GM19463 (cell line): ENCODE data around the gene CEP19.

Experiments used
- ATAC-seq: cut with Tn5 transposase; IDR thresholded peaks from one replicate; pipeline ENCODE4 v1.9.1; 2021; ENCODE audit warnings: mild to moderate bottlenecking, moderate library complexity; ENCODE audit not compliant: unreplicated experiment

Gene CEP19

GRCh38 chr3:196667056-196667825 lies 44.8 kb downstream of the CEP19 start:
- ATAC-seq: no peak

- ATAC-seq: no peak
Observed at GRCh38 chr3:196666001-196666867, 45.8 kb downstream of the CEP19 start.

GRCh38 chr3:196662711-196663571 lies 49.1 kb downstream of the CEP19 start:
- ATAC-seq: no peak

GRCh38 chr3:196662033-196662432 lies 50.0 kb downstream of the CEP19 start:
- ATAC-seq: no peak

- no peak for ATAC-seq
Observed at GRCh38 chr3:196661400-196661799, 50.6 kb downstream of the CEP19 start.

- no peak for ATAC-seq
Observed at GRCh38 chr3:196660381-196661166, 51.5 kb downstream of the CEP19 start.

- ATAC-seq: no peak
Observed at GRCh38 chr3:196659901-196660351, 52.1 kb downstream of the CEP19 start.
